Caco-2 (cell line): Measurements from ENCODE around the gene PIP4K2C. TPM values are rescaled to one million over a fixed set of nuclear protein-coding genes. Genes with fewer than 3 reads are reported as not detected.

Experiments
- BruUV-seq: library from RNA; stranded (reverse); fragments of 400-500 nt; replicated peaks from 2 replicates; lab custom pipeline; 2021; lab: Mats Ljungman, UMichigan
- CTCF ChIA-PET: fragments of 300-600 bp; sonication (Branson Sonifier 250); formaldehyde crosslinking; loops from one replicate; lab custom pipeline; 2022; ENCODE audit warnings: antibody characterized with exemption; lab: Charles Lee
- POLR2A ChIA-PET: fragments of 300-600 bp; sonication (Branson Sonifier 250); formaldehyde crosslinking; loops from one replicate; lab custom pipeline; 2022; ENCODE audit warnings: antibody characterized with exemption; lab: Charles Lee
- DNase-seq, 2 experiments: peaks; one replicate each; pipeline versions ENCODE4 v3.0.0 to v3.0.0-alpha.2; 2020 to 2022
- H3K27me3 ChIP-seq: replicated peaks from 2 replicates; pipeline ENCODE4 v1.6.0; 2011; ENCODE audit warnings: low read length; ENCODE audit not compliant: control insufficient read depth, insufficient read depth
- H3K36me3 ChIP-seq: 2 replicates; pipeline ENCODE4 v1.5.1; 2011; ENCODE audit warnings: low read length; ENCODE audit not compliant: control insufficient read depth, insufficient read depth
- H3K4me1 ChIP-seq: fragments of 250-450 bp; sonication (Bioruptor Pico); 2 replicates; pipeline ENCODE4 v1.5.1; 2020; ENCODE audit warnings: mild to moderate bottlenecking
- H3K4me3 ChIP-seq: 2 replicates; pipeline ENCODE4 v1.5.1; 2011; ENCODE audit warnings: low read depth, mild to moderate bottlenecking, control low read depth, low read length
- H3K9me3 ChIP-seq: fragments of 250-450 bp; sonication (Bioruptor Pico); 2 replicates; pipeline ENCODE4 v1.5.1; 2020; ENCODE audit warnings: mild to moderate bottlenecking, moderate library complexity
- H3K27ac Mint-ChIP-seq: one replicate; pipeline ENCODE4 v1.8.0; 2022; ENCODE audit warnings: mixed read lengths; ENCODE audit not compliant: unreplicated experiment
- H3K27me3 Mint-ChIP-seq: one replicate; pipeline ENCODE4 v1.8.0; 2022; ENCODE audit warnings: mixed read lengths; ENCODE audit not compliant: insufficient read depth, unreplicated experiment
- H3K36me3 Mint-ChIP-seq: one replicate; pipeline ENCODE4 v1.8.0; 2022; ENCODE audit warnings: mild to moderate bottlenecking, mixed read lengths; ENCODE audit not compliant: insufficient read depth, unreplicated experiment
- H3K4me1 Mint-ChIP-seq: one replicate; pipeline ENCODE4 v1.8.0; 2022; ENCODE audit warnings: low read depth, mixed read lengths; ENCODE audit not compliant: unreplicated experiment
- H3K4me3 Mint-ChIP-seq: one replicate; pipeline ENCODE4 v1.8.0; 2022; ENCODE audit warnings: mild to moderate bottlenecking, moderate library complexity, mixed read lengths; ENCODE audit not compliant: unreplicated experiment
- H3K9me3 Mint-ChIP-seq: one replicate; pipeline ENCODE4 v1.8.0; 2022; ENCODE audit warnings: mixed read lengths; ENCODE audit not compliant: unreplicated experiment
- intact Hi-C: fragments of 100-400 bp; cut with micrococcal nuclease; formaldehyde crosslinking; loops from one replicate; pipeline ENCODE4 v1.10.0; 2022; ENCODE audit not compliant: unreplicated experiment
- total RNA-seq: library from RNA; stranded (reverse); gene quantifications from 2 replicates; pipeline ENCODE4 v1.2.3, GENCODE V29; 2022
- TF ChIP-seq, protein P1 (sequence below), 2 experiments: fragments of 200-600 bp in 1 of 2; IDR thresholded peaks; 1 replicate in 1 of 2; 2 replicates in 1 of 2; pipeline versions ENCODE4 v1.5.1 to v1.8.0; 2011 to 2022; ENCODE audit warnings: antibody characterized with exemption in 1 of 2, control low read depth in 1 of 2, inconsistent platforms in 1 of 2, low read depth in 1 of 2, low read length in 1 of 2, mild to moderate bottlenecking in 1 of 2, moderate library complexity in 1 of 2; ENCODE audit not compliant: insufficient read depth in 1 of 2, severe bottlenecking in 1 of 2, unreplicated experiment in 1 of 2

The PIP4K2C gene
- total RNA-seq, 1 experiment from 2014 or later: 48.0 TPM

DNA sequence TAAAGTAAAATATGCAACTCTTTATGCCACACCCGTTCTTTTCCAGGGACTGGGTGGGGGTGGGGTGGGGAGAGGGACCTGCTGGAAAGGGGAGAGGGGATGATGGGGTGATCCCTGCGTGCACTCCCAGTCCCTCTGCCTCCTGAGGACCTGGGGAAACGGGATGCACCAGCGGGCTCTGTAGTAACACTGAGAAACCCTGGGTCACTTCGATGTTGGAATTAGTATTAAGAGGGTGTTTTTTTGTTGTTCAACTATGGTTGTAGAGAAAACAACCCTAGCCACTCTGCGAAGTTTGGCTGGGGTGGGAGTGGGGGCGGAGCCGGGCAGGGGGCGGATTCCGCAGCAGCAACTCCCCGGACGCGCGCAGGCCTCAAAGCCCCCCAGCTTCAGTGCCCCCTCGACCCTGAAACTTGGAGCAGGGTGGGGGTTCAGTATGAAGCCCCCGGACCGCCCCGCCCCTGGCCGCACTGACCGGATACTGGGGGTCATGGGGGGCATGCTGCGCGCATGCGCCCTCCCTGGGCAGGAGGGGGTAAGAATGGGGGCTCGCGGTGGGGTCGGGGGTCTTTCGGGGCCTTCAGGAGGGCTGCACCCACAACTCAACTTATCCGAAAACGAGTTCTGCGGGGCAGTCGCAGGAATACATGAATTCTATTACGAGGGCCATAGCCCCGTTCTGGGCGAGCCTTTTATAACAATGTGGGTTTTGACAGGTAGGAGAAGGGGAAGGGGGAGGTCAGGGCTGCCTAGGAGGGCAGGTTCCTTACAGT, 19.0 kb downstream of the PIP4K2C start:
- Histone ChIP-seq H3K27me3 (no peaks in the 10 kb centered on the region), H3K4me3 (no peak overlapping the region), H3K36me3 (no peaks in the 10 kb centered on the region; the same call in 1 of the 2 replicates), H3K9me3 (no peaks in the 10 kb centered on the region), H3K4me1 (no peaks in the 10 kb centered on the region)
- BruUV-seq: no TSS peak
- CTCF ChIA-PET: interaction anchor here (0.6 kb wide), 1 partner anchor 73 kb away, joined by 4 read pairs; no protein-coding TSS in a partner anchor
- H3K4me3 Mint-ChIP-seq: peak overlapping the region; percentile 54
- no peaks in the 10 kb centered on the region for H3K9me3 Mint-ChIP-seq
- no peaks in the 10 kb centered on the region for H3K27me3 Mint-ChIP-seq
- no peaks in the 10 kb centered on the region for H3K4me1 Mint-ChIP-seq
- DNase-seq: no peak
- H3K36me3 Mint-ChIP-seq: no peaks in the 10 kb centered on the region
- TF ChIP-seq, protein P1, sequence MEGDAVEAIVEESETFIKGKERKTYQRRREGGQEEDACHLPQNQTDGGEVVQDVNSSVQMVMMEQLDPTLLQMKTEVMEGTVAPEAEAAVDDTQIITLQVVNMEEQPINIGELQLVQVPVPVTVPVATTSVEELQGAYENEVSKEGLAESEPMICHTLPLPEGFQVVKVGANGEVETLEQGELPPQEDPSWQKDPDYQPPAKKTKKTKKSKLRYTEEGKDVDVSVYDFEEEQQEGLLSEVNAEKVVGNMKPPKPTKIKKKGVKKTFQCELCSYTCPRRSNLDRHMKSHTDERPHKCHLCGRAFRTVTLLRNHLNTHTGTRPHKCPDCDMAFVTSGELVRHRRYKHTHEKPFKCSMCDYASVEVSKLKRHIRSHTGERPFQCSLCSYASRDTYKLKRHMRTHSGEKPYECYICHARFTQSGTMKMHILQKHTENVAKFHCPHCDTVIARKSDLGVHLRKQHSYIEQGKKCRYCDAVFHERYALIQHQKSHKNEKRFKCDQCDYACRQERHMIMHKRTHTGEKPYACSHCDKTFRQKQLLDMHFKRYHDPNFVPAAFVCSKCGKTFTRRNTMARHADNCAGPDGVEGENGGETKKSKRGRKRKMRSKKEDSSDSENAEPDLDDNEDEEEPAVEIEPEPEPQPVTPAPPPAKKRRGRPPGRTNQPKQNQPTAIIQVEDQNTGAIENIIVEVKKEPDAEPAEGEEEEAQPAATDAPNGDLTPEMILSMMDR (IDR thresholded peaks at IDR 0.05; ENCODE audit: insufficient read depth in 1 of 2, low read depth in 1 of 2, low read length in 1 of 2, severe bottlenecking in 1 of 2, unreplicated experiment in 1 of 2): no peak
- POLR2A ChIA-PET: no interaction called here
- no peak overlapping the region for H3K27ac Mint-ChIP-seq
- intact Hi-C loops: no loop called here

DNA sequence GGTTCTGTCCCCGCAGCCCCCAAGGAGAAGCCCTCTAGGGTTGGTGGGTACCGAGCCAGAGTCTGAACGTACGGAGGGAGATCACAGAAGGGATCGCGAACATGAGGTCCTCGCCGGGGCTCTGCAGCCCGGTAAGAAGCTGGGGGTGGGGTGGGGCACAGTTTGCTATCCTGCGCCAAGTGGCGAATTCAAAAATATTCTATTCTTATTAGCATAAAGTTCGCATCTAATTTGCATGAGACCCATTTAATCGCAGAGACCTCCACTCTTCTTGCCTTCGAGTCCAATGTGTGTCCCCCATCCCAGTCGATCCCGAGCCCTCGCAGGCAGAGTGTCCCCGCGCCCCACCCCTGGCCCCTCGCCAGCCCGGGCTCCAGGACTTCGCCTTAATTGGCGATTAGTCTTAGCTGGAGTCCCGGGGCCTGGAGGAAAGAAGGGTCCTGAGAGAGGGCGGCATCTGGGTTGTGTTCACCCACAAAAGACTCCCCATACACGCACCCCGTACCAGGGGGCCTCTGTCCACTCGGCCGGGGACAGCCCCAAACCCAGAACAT, 19.6 kb downstream of the PIP4K2C start:
- H3K4me3 ChIP-seq: peak overlapping the region; percentile 74; the same call in 1 of the 2 replicates
- no peak overlapping the region for H3K27ac Mint-ChIP-seq
- no peaks in the 10 kb centered on the region; the same call in 1 of the 2 replicates for H3K36me3 ChIP-seq
- CTCF ChIA-PET: interaction anchor here (0.6 to 0.9 kb wide), 2 partner anchors 22 to 31 kb away, joined by 4 read pairs; partner anchors contain the start of gene B4GALNT1
- H3K9me3 ChIP-seq: no peaks in the 10 kb centered on the region
- no peaks in the 10 kb centered on the region for H3K9me3 Mint-ChIP-seq
- POLR2A ChIA-PET: no interaction called here
- H3K4me1 Mint-ChIP-seq: no peaks in the 10 kb centered on the region
- DNase-seq: no peak
- TF ChIP-seq, protein P1 (IDR thresholded peaks at IDR 0.05; ENCODE audit: insufficient read depth in 1 of 2, low read depth in 1 of 2, low read length in 1 of 2, severe bottlenecking in 1 of 2, unreplicated experiment in 1 of 2): no peak
- intact Hi-C loops: no loop called here
- H3K4me1 ChIP-seq: no peaks in the 10 kb centered on the region
- H3K36me3 Mint-ChIP-seq: no peaks in the 10 kb centered on the region
- peak overlapping the region; percentile 54 for H3K4me3 Mint-ChIP-seq
- no peaks in the 10 kb centered on the region for H3K27me3 Mint-ChIP-seq
- no TSS peak for BruUV-seq
- H3K27me3 ChIP-seq: no peaks in the 10 kb centered on the region

DNA sequence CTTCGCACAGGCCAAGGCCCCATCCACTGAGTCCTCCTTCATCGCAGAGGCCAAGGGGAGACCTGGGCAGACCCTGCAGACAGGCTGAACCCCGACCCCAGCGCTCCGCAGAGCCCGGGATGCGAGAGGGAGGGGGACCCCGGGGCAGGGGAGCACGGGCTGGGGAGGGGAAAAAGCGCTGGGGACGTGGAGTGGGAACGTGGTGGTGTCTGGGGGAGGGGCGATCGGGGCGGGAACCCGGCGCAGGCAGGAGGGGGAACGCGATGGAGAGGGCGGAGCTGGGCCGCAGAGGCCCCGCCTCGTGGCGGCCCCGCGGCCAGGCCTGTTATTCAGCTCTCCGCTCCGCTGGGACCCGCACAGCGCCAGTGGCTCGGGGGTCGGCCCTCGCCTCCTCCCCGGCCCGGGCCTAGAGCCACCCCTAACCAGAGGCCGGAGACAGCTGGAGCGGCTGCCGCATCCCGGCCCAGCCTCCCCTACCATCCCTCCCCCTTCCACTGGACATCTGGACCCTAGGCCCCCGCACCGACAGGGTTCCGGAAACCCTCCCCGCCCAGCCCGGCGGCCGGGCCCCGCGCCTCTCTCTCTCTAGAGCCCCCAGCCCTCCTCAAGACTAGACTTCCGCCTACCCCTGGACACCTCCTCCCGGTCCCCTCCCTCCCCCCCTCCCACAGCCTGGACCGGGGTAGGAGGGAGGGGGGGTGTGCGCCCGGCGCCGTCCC, 20.3 kb downstream of the PIP4K2C start, which contains the start of gene ARHGEF25:
TSS of gene ARHGEF25 (plus strand) at position 328 of the 719 bp plus-strand sequence. CDS start 460 bp downstream, outside the sequence.
- Mint-ChIP-seq H3K27ac (no peak within 1 kb of the TSS), H3K4me1 (no peaks in the 10 kb centered on the region), H3K27me3 (no peaks in the 10 kb centered on the region), H3K36me3 (no peaks in the 10 kb centered on the region), H3K9me3 (no peaks in the 10 kb centered on the region), H3K4me3 (peak within 1 kb of the TSS; percentile 54)
- no TSS peak for BruUV-seq
- Histone ChIP-seq H3K4me1 (no peaks in the 10 kb centered on the region), H3K27me3 (no peaks in the 10 kb centered on the region), H3K4me3 (peak within 1 kb of the TSS; percentile 74), H3K9me3 (no peaks in the 10 kb centered on the region), H3K36me3 (no peaks in the 10 kb centered on the region; the same call in 1 of the 2 replicates)
- intact Hi-C loops: no loop called here
- TF ChIP-seq, protein P1 (IDR thresholded peaks at IDR 0.05; ENCODE audit: insufficient read depth in 1 of 2, low read depth in 1 of 2, low read length in 1 of 2, severe bottlenecking in 1 of 2, unreplicated experiment in 1 of 2): no peak
- CTCF ChIA-PET: interaction anchor here (0.6 to 1.7 kb wide), 3 partner anchors 22 to 31 kb away, joined by 4 to 8 read pairs (median 4); partner anchors contain the start of gene B4GALNT1
- POLR2A ChIA-PET: no interaction called here
- DNase-seq: peak in 1 of 2 experiments; percentile 42
